Dedifferentiated amniotic fluid mesenchymal stem cell (primary cell): ENCODE results near the gene RPL32.
"Not testable (repeated sequence)": the region's sequence is repeated elsewhere in the genome, so short reads cannot be mapped to it uniquely, and the experiment has no call there.

ENCODE experiments used
- DNase-seq: peaks from one replicate; pipeline ENCODE4 v3.0.0-alpha.2; 2016; ENCODE audit errors: extremely low spot score

RPL32 gene

DNA sequence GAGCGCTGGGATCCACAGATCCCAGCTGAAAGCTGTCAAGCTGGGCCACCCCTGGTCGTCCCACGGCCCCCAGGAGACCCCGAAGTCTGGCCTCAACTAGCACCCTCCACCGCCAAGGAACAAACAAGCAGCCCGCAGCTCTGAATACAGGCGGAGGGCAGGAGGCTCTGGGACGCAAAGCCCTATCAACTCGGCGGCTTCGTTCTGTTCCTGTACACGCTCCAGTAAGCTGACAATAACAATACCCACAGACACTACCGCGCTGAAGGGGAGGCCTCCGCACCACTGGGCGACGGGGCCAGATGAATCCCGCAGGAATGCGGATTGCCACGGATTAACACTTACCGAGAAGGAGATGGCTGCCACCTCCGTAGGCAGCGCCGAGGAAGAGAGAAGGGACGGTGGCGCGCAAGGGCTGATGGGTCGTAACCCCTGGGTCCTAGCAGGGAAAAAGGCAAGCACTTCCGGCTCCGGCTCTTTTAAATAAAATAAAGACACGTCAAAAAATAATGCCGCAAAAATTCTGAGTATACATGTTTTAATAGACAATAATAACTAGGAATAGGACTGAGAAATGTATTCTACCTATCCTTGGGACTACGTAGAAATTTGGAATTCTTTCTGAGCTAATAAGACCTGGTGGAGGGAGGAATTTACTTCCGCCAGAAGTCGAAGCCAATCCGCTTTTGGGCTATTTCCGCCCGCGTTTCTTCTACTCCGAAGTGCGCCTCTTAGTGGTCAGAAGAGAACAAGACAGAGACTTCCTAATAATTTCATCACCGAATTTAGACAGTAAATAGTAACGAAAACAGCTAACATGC, at the start of gene RPL32:
Gene RPL32, minus strand, starts transcription at position 417 of the 821 bp plus-strand sequence. CDS start 1,328 bp downstream, outside the sequence.
- DNase-seq: peak; percentile 98

DNA sequence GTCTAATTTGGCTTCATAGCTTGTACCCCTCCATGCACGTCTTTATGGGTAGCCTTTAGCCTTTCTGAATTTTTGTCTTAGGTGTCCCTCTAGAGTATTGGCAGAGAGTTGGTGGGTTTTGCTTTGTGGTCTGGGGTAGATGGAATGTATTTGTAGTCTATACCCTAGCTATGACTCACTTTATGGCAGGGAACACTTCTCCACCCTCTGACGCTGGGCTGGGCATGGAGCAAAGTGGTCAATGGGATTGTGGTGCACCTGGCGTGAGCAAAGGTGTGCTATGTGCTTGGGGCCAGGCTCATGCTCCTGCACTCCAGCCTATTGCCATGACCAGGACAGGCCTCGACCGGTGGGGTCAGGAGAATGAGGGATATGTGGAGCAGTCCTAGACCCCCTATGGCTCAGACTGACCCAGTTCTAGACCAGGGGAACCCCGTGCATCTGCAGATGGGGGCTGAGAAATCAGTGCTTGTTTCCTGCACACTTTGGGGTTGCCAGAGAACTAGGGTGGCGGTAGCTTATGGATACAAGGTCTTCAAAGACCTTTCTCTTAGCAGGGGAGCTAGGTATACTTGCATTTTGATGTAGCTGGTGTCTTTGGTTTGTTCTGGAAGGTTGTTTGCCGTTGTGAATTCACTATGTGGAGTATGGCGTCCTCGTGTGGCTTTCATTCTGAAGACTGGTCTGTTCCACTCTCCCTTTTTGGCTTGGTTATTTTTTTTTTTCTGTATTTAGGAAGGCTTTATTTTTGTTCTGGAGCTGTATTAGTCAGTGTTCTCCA, 49.4 kb upstream of the RPL32 start:
- no peak for DNase-seq

DNA sequence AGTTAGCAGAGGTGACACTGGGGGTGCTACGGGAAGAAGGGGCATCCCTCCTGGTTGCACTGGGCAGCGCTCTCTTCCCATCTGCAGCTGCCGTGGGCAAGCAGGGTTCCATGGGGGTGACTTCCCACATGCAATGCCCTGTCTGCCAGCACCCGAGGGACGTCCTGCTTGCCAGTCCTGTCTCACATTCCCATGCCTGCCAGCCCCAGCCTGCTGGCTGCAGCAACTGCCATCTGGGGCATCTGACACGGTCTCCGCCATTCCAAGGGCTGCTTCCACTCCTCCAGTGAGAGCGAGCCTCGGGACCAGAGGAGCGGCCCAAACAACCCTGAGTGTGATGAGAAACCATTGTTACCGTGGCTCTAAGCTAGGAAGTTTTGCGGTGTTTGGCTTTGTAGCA, 45.4 kb upstream of the RPL32 start:
- DNase-seq: no peak

DNA sequence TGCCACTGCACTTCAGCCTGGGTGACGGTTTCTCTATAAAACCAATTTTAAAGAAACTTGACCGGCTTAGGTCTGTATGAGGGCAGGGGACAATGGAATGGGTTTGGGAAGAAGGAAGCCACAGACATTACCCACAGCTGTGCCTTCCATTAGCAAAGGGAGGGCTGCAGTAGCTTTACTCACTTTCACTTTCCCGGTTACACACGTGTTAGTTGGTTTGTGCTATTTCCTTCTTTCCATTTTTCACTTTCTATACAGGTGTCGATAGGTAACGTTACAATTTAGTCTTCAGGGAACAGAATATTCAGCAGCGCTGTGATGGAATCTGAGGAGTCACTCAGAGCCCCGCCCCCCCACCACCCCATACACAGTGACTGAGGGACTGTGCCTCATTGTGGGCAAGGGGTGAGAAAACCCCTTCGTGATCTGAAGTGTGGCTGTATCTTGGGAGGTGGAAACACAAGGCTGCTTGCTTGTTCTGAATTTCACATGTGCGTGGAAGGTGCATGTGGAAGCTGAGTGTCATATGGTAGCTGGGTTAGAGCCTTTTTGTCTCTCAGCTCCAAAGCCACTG, 44.8 kb upstream of the RPL32 start:
- no peak for DNase-seq

DNA sequence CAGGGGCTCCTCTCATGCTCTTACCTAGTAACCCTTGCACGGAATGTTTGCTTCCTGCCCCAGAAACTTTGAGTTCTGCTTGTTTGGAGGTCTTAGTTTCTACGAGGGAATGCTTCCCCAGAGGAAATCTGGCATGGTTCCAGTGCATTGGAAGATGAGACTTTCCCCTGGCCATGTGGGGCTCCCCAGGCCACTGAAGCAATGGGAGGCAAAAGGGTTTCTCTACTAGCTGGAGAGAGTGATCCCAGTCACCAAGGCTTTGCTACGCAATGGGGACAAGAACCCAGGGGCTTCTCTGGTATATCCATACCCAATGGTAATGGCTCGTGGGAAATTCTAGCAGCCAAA, 44.2 kb upstream of the RPL32 start:
- no peak for DNase-seq

DNA sequence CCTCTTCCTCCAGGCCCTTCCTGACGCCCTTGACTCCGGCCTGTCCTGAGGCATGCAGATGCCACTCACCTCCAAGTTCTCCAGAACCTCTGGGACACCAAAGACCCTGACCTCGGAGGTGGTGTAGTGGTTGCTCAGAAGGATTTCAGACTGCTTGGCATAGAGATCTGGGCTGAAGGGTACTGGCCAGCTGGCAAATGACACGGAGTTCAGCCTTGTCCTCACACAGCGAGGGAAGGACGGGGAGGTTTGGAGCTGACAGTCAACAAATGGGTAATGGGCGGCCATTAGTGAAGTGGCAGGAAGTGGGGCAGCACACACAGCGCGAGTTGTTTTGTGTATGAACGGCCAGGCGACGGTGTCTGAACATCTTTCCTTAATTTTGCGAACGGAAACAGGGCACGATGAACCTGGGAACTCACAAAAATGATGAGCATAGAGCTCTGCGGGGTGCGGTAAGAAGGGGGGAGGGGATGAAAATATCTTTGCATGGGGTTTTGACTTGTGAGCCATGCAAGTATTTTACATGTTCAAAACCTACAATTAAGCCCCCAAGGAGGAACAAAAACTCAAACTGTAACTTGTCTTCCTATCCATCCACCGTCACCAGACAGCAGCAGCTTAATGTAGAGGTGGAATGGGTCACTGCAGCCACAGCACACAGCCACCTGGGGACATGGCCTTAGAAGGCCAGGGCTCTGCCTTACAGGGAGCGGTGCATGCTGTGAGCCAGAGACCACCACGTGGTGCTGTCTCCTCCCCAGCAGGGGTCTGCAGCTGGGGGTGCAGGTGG, 43.6 kb upstream of the RPL32 start:
- DNase-seq: no peak

DNA sequence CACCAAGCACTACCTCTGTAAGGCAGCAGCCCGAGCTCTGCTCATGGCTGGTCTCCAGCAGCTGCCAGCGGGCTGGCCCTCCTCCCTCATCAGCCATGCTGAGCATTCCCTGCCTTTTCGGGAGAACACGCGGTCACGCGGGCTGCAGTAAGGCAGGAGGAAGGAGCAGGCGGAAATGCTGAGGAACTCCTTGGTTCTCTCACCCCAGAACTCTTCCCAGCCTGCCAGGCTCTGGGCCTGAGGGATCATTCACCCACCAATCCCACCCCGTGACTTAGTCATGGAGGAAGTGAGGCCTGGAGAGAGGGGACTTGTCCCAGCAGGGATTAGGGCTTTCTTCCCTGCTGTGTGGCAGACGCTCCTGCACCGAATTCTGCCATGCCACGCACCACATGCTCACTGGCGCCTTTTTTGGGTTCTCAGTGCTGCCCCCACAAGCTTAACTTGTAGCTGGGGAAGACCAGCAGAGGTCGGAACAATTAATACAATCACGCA, 42.9 kb upstream of the RPL32 start:
- no peak for DNase-seq

DNA sequence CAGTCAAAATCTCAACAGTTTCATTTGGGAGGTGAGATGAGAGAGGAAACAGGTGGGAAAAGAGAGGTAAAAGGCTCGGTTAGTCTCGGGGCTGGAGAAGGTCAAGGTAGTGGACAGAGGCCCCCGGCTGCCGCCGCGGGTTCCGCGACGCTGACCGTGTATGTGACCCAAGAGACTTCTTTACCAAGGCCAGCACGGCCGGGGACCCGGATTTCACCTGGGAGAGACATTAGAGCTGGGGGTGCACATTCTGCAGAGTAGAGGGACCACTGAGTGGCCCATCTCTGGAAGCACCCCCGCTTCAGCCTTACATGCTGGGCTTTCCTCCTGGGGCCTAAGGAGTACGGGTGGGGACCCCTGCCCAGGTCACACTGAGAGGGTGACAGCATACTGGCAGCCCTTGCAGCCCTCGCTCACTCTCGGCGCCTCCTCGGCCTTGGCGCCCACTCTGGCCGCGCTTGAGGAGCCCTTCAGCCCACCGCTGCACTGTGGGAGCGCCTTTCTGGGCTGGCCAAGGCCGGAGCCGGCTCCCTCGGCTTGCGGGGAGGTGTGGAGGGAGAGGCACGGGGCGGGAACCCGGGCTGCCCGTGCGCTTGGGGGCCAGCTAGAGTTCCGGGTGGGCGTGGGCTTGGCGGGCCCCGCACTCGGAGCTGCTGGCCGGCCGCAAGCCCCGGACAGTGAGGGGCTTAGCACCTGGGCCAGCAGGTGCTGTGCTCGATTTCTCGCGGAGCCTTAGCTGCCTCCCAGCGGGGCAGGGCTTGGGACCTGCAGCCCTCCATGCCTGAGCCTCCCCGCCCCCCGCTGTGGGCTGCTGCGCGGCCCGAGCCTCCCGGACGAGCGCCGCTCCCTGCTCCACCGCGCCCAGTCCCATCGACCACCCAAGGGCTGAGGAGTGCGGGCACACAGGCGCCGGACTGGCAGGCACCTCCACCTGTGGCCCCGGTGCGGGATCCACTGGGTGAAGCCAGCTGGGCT, 41.3 kb upstream of the RPL32 start:
- no peak for DNase-seq

DNA sequence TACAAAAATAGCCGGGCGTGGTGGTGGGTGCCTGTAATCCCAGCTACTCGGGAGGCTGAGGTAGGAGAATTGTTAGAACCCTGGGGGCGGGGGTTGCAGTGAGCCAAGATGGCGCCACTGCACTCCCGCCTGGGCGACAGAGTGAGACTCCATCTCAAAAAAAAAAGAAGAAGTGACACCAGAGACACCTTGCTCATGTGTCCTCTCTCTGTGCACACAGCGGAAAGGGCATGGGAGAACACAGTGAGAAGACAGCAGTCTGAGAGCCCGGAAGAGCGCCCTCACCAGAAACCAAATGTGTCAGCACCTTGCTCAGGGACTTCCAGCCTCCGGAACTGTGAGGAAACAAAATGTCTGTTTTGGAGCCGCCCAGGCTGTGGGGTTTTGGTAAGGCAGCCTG, 40.5 kb upstream of the RPL32 start:
- not testable (repeated sequence) for DNase-seq

DNA sequence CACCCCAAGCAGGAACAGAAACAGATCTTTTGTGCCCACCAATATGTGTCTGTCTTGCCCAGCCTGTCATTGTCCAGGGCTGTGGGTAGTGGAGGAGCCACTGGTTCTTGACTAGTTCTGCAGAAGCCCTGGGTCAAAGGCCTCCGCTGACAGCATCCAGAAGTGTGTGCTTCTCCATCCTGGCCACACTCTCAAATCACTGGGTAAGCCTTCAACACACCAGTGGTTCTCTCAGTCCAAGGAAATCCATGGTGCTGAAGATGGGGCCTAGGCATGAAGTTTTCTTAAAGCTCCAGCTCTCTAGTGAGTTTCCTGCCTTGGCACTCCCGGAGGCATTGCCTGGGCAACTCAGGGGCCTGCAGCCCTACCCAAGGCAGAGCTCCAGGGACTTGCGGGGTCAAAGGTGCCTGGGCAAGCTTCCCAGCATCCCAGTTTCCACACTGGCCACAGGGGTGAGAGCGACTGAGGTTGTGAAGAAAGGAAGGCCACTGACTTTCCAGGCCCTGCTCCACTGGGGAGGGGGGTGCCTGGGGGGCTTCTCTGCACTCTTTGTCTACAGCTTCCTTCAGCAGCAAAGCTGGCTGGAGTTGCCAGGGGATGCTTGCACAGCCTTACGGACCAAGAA, 37.9 kb upstream of the RPL32 start:
- no peak for DNase-seq

DNA sequence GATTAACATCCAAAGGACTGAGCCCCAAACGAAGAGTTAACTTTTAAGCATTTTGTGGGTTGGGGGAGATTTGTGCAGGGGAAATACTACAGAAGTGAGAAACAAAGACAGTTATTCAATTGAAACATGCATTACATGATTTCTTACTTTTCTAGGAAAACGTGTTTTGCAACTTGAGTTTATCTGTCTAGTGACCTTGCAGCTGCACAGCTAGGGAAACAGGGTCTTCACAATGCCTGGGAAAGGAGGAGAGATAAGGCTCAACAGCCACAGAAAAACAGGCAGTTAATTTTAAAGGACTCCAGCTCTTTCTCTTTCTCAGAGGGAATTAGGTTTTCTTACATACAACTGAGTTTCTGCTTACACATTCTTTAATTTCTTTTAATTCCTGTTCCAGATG, 37.4 kb upstream of the RPL32 start:
- DNase-seq: not testable (repeated sequence)

DNA sequence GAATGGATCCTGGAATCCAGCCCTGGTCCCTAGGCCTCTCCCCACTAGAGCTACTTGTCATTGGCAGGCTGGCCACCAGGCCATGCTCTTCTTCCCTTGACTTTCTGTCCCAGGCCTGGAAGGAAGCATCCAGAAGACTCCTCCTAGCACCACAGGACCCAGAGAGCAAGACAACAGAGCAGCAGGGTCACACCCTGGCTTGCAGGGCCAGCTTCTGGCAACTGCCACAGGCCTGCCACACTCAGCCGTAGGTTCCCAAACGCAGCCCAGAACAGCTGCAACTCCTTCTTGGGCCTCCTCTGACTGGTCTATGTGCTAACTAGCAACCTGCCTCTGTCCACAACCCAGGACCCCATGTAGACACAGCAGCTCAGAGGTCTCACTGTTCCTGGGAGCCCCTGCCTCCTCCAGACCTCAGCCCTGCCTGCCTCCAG, 36.8 kb upstream of the RPL32 start:
- DNase-seq: no peak

DNA sequence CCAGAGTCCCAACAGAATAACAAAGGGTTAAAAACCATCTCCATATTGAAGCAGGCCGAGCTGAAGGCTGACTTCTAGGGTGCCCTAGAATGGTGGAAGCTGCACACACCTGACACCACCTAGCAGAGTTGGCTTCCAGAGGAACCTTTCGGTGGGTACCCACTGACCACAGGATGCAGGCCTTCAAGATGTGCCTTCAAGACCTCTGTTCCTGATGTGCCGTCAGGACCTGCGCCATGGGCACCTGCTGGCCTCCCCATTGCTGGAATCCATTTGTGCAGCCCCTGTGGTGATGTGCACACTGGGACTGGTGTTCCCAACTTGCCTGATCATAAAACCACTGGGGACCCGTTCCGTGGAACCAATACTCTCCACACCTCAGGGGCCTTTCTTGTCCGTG, 35.7 kb upstream of the RPL32 start:
- no peak for DNase-seq

DNA sequence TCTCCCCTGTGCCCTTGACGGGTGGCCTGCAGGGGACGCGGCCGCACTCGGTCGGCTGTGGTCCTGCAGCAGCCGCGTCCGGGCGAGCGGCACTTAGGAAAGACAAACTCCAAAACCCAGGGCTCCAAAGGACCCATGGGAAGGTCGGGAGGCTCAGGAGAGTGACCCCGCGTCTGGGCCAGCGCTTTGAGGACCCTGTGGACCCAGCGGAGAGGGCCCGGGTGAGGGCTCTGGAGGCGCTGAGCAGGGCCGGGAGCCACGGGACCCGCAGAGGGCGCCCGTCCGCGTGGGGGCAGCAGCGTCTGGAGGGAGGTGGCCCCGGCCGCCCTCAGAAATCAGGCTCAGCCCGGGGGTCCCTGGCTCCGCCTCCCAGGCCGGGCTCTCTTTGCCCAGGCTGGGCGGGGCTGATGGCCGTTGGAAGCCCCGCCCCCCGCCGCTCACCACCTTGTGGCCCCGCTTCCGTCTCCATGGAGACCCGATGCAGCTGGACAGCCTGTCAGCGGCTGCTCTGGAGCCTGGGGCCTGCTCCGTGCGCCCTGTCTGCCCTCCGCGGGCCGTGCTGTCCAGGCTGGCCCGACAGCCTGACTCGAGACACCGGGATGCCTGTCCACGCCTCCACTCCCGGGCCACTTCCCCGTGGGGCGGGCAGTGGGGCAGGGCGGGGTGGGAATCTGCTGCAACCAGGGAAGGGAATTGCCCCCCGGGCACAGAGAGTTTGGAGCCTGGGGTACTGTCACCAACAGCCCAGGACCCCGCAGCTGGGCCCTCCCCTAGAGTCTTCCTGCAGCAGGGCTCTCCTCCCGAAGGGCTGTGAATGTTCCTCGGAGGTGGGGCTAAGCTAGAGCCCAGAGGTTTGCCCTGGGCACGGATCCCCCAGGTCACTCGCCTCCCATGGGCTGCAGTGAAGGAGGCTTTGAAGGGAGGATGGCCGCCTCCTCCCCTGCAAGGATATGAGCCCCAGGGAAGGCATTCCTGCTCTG, 34.8 kb upstream of the RPL32 start:
- DNase-seq: no peak

DNA sequence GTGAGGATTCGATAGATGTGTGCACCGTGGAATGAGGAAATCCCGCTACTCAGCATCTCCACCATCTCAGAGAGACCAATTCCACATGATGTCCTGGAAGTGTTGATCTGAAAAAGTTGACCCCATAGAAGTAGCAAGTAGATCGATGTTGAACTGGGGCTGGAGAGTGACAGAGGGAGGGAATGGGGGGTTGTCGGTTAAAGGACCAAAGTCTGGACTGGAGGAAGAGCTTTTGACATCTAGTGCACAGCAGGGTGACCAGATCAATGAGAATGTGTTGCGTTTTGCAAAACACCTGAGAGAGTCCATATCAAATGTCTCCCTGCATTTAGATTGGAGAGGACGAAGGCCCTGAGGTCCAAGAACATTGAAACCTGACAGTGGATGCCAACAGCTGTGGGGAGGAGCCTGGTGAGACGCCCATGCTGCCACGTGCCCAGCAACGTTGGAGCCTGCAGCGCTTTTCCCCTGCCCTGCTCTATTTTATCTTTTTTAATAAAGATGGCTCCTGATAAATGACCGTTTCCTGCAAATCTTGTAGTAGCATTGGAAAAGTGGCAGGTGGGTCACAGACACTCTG, 30.1 kb upstream of the RPL32 start:
- DNase-seq: no peak

DNA sequence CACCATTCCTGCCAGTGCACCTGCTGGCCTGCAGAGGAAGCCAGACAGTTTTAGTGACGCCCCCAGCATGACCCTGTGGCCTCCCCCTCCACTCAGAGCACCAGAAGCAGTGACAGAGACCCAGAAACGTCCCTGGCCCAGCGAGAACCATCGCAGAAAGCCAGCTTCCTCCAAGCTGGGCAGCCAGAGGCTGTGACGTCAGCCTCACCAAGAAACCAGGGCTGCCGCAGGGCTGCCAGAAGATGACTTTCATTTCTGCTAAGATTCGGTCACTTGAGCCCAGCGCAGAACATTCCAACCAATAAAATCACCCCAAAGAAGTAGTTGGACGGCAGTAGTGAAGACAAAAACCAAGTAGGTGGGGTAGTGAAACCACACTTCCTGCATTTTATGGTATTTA, 29.6 kb upstream of the RPL32 start:
- peak; percentile 17 for DNase-seq

DNA sequence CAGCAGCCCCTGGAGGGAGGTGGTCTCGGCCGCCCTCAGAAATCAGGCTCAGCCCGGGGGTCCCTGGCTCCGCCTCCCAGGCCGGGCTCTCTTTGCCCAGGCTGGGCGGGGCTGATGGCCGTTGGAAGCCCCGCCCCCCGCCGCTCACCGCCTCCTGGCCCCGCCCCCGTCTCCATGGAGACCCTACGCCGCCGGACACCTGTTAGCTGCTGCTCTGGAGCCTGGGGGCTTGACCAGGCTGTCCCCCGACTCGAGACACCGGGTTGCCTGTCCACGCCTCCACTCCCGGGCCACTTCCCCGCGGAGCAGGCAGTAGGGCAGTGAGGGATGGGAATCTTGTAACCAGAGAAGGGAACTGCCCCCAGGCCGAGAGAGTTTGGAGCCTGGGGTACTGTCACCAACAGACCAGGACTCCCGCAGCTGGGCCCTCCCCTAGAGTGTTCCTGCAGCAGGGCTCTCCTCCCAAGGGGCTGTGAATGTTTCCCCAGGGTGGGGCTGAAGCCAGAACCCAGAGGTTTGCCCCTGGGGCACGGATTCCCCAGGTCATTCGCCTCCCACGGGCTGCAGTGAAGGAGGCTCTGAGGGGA, 27.8 kb upstream of the RPL32 start:
- DNase-seq: no peak
